Measurements from ENCODE around the gene PCGF2. TPM values are rescaled to one million over a fixed set of nuclear protein-coding genes. Genes with fewer than 3 reads are reported as not detected.
A peak's percentile ranks its signal among the peaks of the same experiment; 100 is the strongest.

PCGF2 gene
- total and polyA plus RNA-seq, 2 of the 8 experiments (the other 6 are each of a cell fraction or from before 2014, with no cell fraction given): 42.1 to 93.3 TPM

DNA sequence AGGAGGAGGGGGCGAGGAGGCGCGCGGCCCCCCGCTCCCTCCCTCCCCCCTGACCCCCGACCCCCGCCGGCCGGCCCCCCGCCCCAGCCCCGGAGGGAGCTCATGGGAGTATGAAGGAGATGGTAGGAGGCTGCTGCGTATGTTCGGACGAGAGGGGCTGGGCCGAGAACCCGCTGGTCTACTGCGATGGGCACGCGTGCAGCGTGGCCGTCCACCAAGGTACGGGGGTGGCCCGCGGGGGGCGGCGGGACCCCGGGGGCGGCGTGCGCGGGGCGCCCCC lies 42.7 kb downstream of the PCGF2 start:
- Histone ChIP-seq H4K20me1 (replicated peaks in 1 of 2; ENCODE audit: control insufficient read depth in 1 of 2, insufficient read depth in 2 of 2, low read length in 2 of 2) (peaks cover 5 to 15% of the 10 kb centered on the region in 2 experiments), H3K27ac (ENCODE audit: low read depth, low read length) (no peak overlapping the region), H4K8ac (ENCODE audit: extremely low read depth, insufficient read depth, low read length) (no peak overlapping the region), H2BK15ac (ENCODE audit: low read length) (no peak overlapping the region), H2AFZ (ENCODE audit: low read length) (no peak overlapping the region), H3K4ac (replicated peaks; ENCODE audit: insufficient read length, low read depth, low read length) (no peak overlapping the region), H2BK20ac (ENCODE audit: low read length) (no peak overlapping the region), H3K9me3 (ENCODE audit: insufficient read depth in 2 of 2, low read depth in 1 of 2, low read length in 1 of 2) (no peaks in the 10 kb centered on the region), H3K27me3 (replicated peaks in 1 of 4; ENCODE audit: control insufficient read depth in 3 of 4, extremely low read depth in 1 of 4, insufficient read depth in 3 of 4, low read length in 3 of 4) (peaks cover 26 to 74% (median 60%) of the 10 kb centered on the region in 4 experiments), H4K91ac (replicated peaks; ENCODE audit: insufficient read length, low read length) (no peak overlapping the region), H3K79me2 (ENCODE audit: control insufficient read depth in 1 of 2, insufficient read depth in 2 of 2, low read length in 2 of 2) (no peaks in the 10 kb centered on the region), H3K14ac (ENCODE audit: insufficient read length) (no peak overlapping the region), H3K4me1 (replicated peaks in 1 of 4; ENCODE audit: control insufficient read depth in 3 of 4, insufficient read depth in 4 of 4, low read length in 3 of 4) (peaks cover 15 to 48% (median 32%) of the 10 kb centered on the region in 4 experiments), H3K18ac (ENCODE audit: extremely low read depth, low read length) (no peak overlapping the region), H3K79me1 (ENCODE audit: low read depth, low read length) (no peaks in the 10 kb centered on the region), H3K36me3 (ENCODE audit: control insufficient read depth in 2 of 4, insufficient read depth in 4 of 4, low read length in 3 of 4) (no peaks in the 10 kb centered on the region), H2AK5ac (ENCODE audit: low read depth, low read length) (no peak overlapping the region), H3K23me2 (ENCODE audit: low read depth, low read length) (peaks cover 28% of the 10 kb centered on the region), H3K4me3 (ENCODE audit: extremely low read depth in 1 of 4, insufficient read depth in 2 of 4, low read depth in 3 of 4, low read length in 4 of 4) (peak overlapping the region; percentile 46 to 76 (median 60); a peak in 6 of 8 replicates), H2BK12ac (ENCODE audit: low read depth, low read length) (no peak overlapping the region), H3K56ac (replicated peaks; ENCODE audit: insufficient read length, low read depth, low read length) (no peak overlapping the region), H3K23ac (ENCODE audit: insufficient read length) (no peak overlapping the region), H3K9ac (replicated peaks in 1 of 4; ENCODE audit: extremely low read depth in 1 of 4, low read depth in 3 of 4, low read length in 3 of 4) (no peak overlapping the region), H4K5ac (ENCODE audit: insufficient read length, low read depth, low read length) (no peak overlapping the region), H2BK5ac (ENCODE audit: low read depth, low read length) (no peak overlapping the region), H2BK120ac (replicated peaks; ENCODE audit: low read depth, low read length) (no peak overlapping the region), H3K4me2 (ENCODE audit: insufficient read depth in 1 of 2, low read depth in 2 of 2, low read length in 2 of 2) (peak overlapping the region; percentile 79 to 81)
- CTCF ChIA-PET (ENCODE audit: partially characterized antibody): interaction anchor here (0.7 to 3.4 kb wide), 10 partner anchors 8 to 104 kb away, joined by 3 to 30 read pairs (median 4); no protein-coding TSS in a partner anchor
- no peak for DNase-seq (ENCODE audit: low read depth in 1 of 2, low spot score in 2 of 2)
- no CpG with 5 or more reads among the region's 32 CpGs for WGBS, 2 experiments (ENCODE audit: extremely low coverage in 1 of 2, insufficient coverage in 1 of 2, insufficient read length in 1 of 2, insufficient replicate concordance in 2 of 2, low coverage in 1 of 2, low lambda C conversion rate in 2 of 2, missing lambda C conversion rate in 1 of 2)
- no peak for FAIRE-seq
- POLR2A ChIA-PET (ENCODE audit: partially characterized antibody): interaction anchor here (1.0 to 4.5 kb wide), 12 partner anchors 10 to 149 kb away, joined by 3 to 38 read pairs (median 4); no protein-coding TSS in a partner anchor
- TF ChIP-seq BACH1 (IDR thresholded peaks at IDR 0.05; ENCODE audit: low read length): no peak
- TF ChIP-seq CTBP2 (IDR thresholded peaks at IDR 0.05; ENCODE audit: borderline replicate concordance, insufficient read depth, insufficient read length, low read length): no peak
- TF ChIP-seq BCL11A (IDR thresholded peaks at IDR 0.05; ENCODE audit: low read depth in 2 of 2, low read length in 2 of 2): no peak
- no peak for TF ChIP-seq RBBP5 (IDR thresholded peaks at IDR 0.05; ENCODE audit: borderline replicate concordance, low read depth, low read length)
- TF ChIP-seq JUN (IDR thresholded peaks at IDR 0.05; ENCODE audit: low read depth, low read length): no peak
- TF ChIP-seq HDAC2 (IDR thresholded peaks at IDR 0.05; ENCODE audit: borderline replicate concordance in 1 of 2, low read depth in 2 of 2, low read length in 2 of 2): no peak
- no peak for TF ChIP-seq HDAC6 (IDR thresholded peaks at IDR 0.05; ENCODE audit: low read depth, low read length)
- no peak for TF ChIP-seq NRF1 (IDR thresholded peaks at IDR 0.05; ENCODE audit: low read depth, low read length)
- no peak for TF ChIP-seq SUZ12 (IDR thresholded peaks at IDR 0.05; ENCODE audit: low read length)
- no peak; the same call in 1 of the 2 replicates for TF ChIP-seq PHF8 (conservative IDR thresholded peaks at IDR 0.05; ENCODE audit: low read depth, low read length)
- no peak for TF ChIP-seq SAP30 (IDR thresholded peaks at IDR 0.05; ENCODE audit: insufficient read depth, insufficient replicate concordance, low read length)
- no peak for TF ChIP-seq SP1 (IDR thresholded peaks at IDR 0.05; ENCODE audit: low read depth, low read length)
- no peak for TF ChIP-seq ZNF274 (IDR thresholded peaks at IDR 0.05; ENCODE audit: borderline replicate concordance, extremely low read depth, low read length)
- TF ChIP-seq CHD2 (IDR thresholded peaks at IDR 0.05; ENCODE audit: low read length): no peak
- TF ChIP-seq POLR2A (IDR thresholded peaks at IDR 0.05; ENCODE audit: control extremely low read depth in 1 of 2, low read depth in 2 of 2, low read length in 2 of 2): no peak
